GM23338 (cell line): ENCODE data around the gene PPP1R12A. TPM values are rescaled to one million over a fixed set of nuclear protein-coding genes. Genes with fewer than 3 reads are reported as not detected.

ENCODE experiments used
- ATAC-seq: fragments of 200-7000 bp; cut with Tn5 transposase; 3 replicates; pipeline ENCODE4 v1.9.1; 2020
- DNase-seq: peaks from one replicate; pipeline ENCODE4 v3.0.0-alpha.2; 2015; ENCODE audit warnings: low spot score
- H2AFZ ChIP-seq: fragments of 200-600 bp; sonication (generic); 2 replicates; pipeline ENCODE4 v1.8.0; 2016; ENCODE audit warnings: antibody characterized with exemption, mild to moderate bottlenecking, moderate library complexity
- H3F3A ChIP-seq: fragments of 200-600 bp; sonication (generic); replicated peaks from 2 replicates; pipeline ENCODE4 v1.8.0; 2017; ENCODE audit warnings: antibody characterized with exemption, mixed run types, low read depth
- H3K27ac ChIP-seq: fragments of 200-600 bp; sonication (generic); 2 replicates; pipeline ENCODE4 v1.6.1; 2016; ENCODE audit warnings: low read depth
- H3K27me3 ChIP-seq: fragments of 200-600 bp; sonication (generic); 2 replicates; pipeline ENCODE4 v1.8.0; 2016; ENCODE audit warnings: mild to moderate bottlenecking, mixed run types, moderate library complexity; ENCODE audit not compliant: insufficient read depth
- H3K36me3 ChIP-seq: fragments of 200-600 bp; sonication (generic); 2 replicates; pipeline ENCODE4 v1.8.0; 2016; ENCODE audit warnings: mild to moderate bottlenecking; ENCODE audit not compliant: insufficient read depth
- H3K4me1 ChIP-seq: fragments of 200-600 bp; sonication (generic); 2 replicates; pipeline ENCODE4 v1.8.0; 2016; ENCODE audit warnings: mild to moderate bottlenecking, moderate library complexity; ENCODE audit not compliant: insufficient read depth
- H3K4me2 ChIP-seq: fragments of 200-600 bp; sonication (generic); 2 replicates; pipeline ENCODE4 v1.7.1; 2017; ENCODE audit warnings: mixed run types
- H3K4me3 ChIP-seq: fragments of 200-600 bp; sonication (generic); 2 replicates; pipeline ENCODE4 v1.6.1; 2016; ENCODE audit warnings: mixed run types
- H3K79me2 ChIP-seq: fragments of 200-600 bp; sonication (generic); replicated peaks from 2 replicates; pipeline ENCODE4 v1.8.0; 2017; ENCODE audit warnings: mild to moderate bottlenecking; ENCODE audit not compliant: insufficient read depth
- H3K9me2 ChIP-seq: fragments of 200-600 bp; sonication (generic); 2 replicates; pipeline ENCODE4 v1.8.0; 2017; ENCODE audit not compliant: insufficient read depth
- H4K20me1 ChIP-seq: fragments of 200-600 bp; sonication (generic); replicated peaks from 2 replicates; pipeline ENCODE4 v1.8.0; 2017; ENCODE audit warnings: mild to moderate bottlenecking; ENCODE audit not compliant: insufficient read depth
- H3K27ac Mint-ChIP-seq: 2 replicates; pipeline ENCODE4 v1.8.0; 2020; ENCODE audit warnings: inconsistent platforms, mild to moderate bottlenecking, moderate library complexity, mixed read lengths
- H3K27me3 Mint-ChIP-seq: 3 replicates; pipeline ENCODE4 v1.8.0; 2022; ENCODE audit warnings: low read depth, mild to moderate bottlenecking, moderate library complexity, mixed read lengths, inconsistent platforms; ENCODE audit not compliant: insufficient read depth, poor library complexity
- H3K36me3 Mint-ChIP-seq: 3 replicates; pipeline ENCODE4 v1.8.0; 2021; ENCODE audit warnings: low read depth, mild to moderate bottlenecking, inconsistent platforms, moderate library complexity, mixed read lengths
- H3K4me1 Mint-ChIP-seq: 3 replicates; pipeline ENCODE4 v1.8.0; 2020; ENCODE audit warnings: mild to moderate bottlenecking, inconsistent platforms, mixed read lengths
- H3K4me3 Mint-ChIP-seq: 3 replicates; pipeline ENCODE4 v1.8.0; 2021; ENCODE audit warnings: moderate library complexity, mild to moderate bottlenecking, inconsistent platforms, mixed read lengths
- H3K9me3 Mint-ChIP-seq: 3 replicates; pipeline ENCODE4 v1.8.0; 2020; ENCODE audit warnings: moderate library complexity, mild to moderate bottlenecking, inconsistent platforms, mixed read lengths
- CREB1 ChIP-seq: fragments of 250-450 bp; sonication (Bioruptor Pico); IDR thresholded peaks from 2 replicates; pipeline ENCODE4 v1.5.0; 2020; ENCODE audit warnings: low read depth, mild to moderate bottlenecking, moderate library complexity
- CTCF ChIP-seq, 2 experiments: fragments of 200-600 bp in 1 of 2; sonication (generic) in 1 of 2; conservative IDR thresholded peaks; 2 replicates each; pipeline versions ENCODE4 v1.5.1 to v1.6.1; 2016 to 2017; ENCODE audit warnings: antibody characterized with exemption in 2 of 2, low read depth in 2 of 2, mild to moderate bottlenecking in 2 of 2, moderate library complexity in 1 of 2
- ETS1 ChIP-seq: IDR thresholded peaks from 2 replicates; pipeline ENCODE4 v1.6.1; 2016; ENCODE audit warnings: antibody characterized with exemption
- EZH2 ChIP-seq: fragments of 200-600 bp; sonication (generic); IDR thresholded peaks from one replicate; pipeline ENCODE4 v1.8.0; 2017; ENCODE audit warnings: antibody characterized with exemption, mild to moderate bottlenecking, low read depth; ENCODE audit not compliant: unreplicated experiment
- EZH2phosphoT487 ChIP-seq: fragments of 200-600 bp; sonication (generic); IDR thresholded peaks from one replicate; pipeline ENCODE4 v1.8.1; 2018; ENCODE audit warnings: antibody characterized with exemption; ENCODE audit not compliant: unreplicated experiment
- JUNB ChIP-seq: IDR thresholded peaks from one replicate; pipeline ENCODE4 v1.6.1; 2016; ENCODE audit warnings: antibody characterized with exemption; ENCODE audit not compliant: unreplicated experiment
- NANOG ChIP-seq: IDR thresholded peaks from 2 replicates; pipeline ENCODE4 v1.6.1; 2016; ENCODE audit warnings: antibody characterized with exemption, borderline replicate concordance
- POLR2AphosphoS5 ChIP-seq: IDR thresholded peaks from 2 replicates; pipeline ENCODE4 v1.6.1; 2016; ENCODE audit warnings: antibody characterized with exemption, low read depth
- STAT1 ChIP-seq: IDR thresholded peaks from one replicate; pipeline ENCODE4 v1.6.1; 2016; ENCODE audit warnings: antibody characterized with exemption; ENCODE audit not compliant: unreplicated experiment
- ZNF114 ChIP-seq: fragments of 250-450 bp; sonication (Bioruptor Pico); IDR thresholded peaks from 2 replicates; pipeline ENCODE4 v1.5.0; 2020; ENCODE audit warnings: mild to moderate bottlenecking, moderate library complexity
- ZNF331 ChIP-seq: fragments of 250-450 bp; sonication (Bioruptor Pico); IDR thresholded peaks from 2 replicates; pipeline ENCODE4 v1.5.0; 2020; ENCODE audit warnings: low read depth, mild to moderate bottlenecking, moderate library complexity
- ZNF462 ChIP-seq: fragments of 250-450 bp; sonication (Bioruptor Pico); IDR thresholded peaks from 2 replicates; pipeline ENCODE4 v1.5.0; 2020; ENCODE audit warnings: mild to moderate bottlenecking, moderate library complexity
- polyA plus RNA-seq: library from polyadenylated mRNA; unstranded; fragments of >200 nt; fragmentation: Nextera tagmentation; extraction: Ambion mirVana; gene quantifications from 2 replicates; pipeline ENCODE4 v1.2.1, GENCODE V29; 2016
- total RNA-seq: library from RNA; depleted of rRNA; stranded (reverse); fragments of >200 nt; shearing (Covaris generic); gene quantifications from 2 replicates; pipeline ENCODE4 v1.2.3, GENCODE V29; 2014

Gene PPP1R12A
- total and polyA plus RNA-seq, 2 experiments from 2014 or later: 91.6 to 146 TPM

DNA sequence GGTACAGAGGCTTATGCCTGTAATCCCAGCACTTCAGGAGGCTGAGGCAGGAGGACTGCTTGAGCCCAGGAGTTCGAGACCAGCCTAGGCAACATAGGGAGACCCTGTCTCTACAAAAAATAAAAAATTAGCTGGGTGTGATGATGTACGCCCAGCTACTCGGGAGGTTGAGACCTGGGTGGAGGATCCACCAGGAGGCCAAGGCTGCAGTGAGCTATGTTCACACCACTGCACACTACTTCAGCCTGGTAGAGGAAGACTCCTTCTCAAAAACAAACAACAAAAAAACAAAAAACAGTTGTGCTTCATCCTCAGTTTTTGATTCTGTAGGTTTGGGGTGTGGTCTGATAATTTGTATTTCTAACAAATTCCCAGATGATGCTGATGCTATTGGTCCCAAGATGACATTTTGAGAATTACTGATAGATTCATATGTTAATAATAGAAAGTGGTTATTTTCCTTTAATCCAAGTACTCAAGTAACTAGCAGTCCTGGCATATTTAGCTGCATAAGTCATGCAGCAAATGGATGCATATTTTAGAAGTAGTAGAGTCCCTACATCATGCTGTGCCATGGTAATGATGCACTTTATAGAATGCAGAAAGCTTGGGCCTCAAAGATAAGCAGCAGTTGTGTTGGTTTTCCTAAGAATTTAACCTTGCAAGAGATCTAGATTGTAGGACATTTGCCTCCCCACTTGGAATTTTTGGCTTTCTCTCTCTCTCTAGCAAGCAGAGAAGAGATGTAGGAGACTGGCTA is 168.0 kb downstream of the PPP1R12A start:
- Mint-ChIP-seq H3K27ac (no peak overlapping the region), H3K4me3 (no peak overlapping the region), H3K9me3 (no peaks in the 10 kb centered on the region)

DNA sequence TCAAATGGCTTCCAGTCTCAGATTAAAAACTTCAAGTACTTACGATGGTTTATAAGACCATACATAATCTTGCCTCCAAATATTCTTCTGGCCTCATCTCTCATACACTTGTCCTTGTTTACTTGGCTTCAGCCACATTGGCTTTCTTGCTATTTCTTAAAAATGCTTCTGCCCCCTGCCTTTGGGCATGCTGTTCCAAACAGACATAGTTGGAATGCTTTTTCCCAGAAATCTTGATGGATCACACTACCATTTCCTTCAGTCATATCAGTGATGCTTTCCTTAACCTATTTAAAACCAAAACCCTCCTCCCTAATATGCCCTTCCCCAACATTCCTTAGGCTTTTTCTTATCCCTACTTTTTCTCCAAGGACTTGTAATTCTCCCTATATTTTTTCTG is 169.7 kb downstream of the PPP1R12A start:
- Mint-ChIP-seq H3K27ac (no peak overlapping the region), H3K4me3 (no peak overlapping the region), H3K36me3 (no peaks in the 10 kb centered on the region), H3K4me1 (peaks cover 5% of the 10 kb centered on the region; the same call in 2 of the 3 replicates), H3K9me3 (peaks cover under 1% of the 10 kb centered on the region; the same call in 1 of the 3 replicates), H3K27me3 (peaks cover 5% of the 10 kb centered on the region)
- no peaks in the 10 kb centered on the region for H3K79me2 ChIP-seq
- no peak for ATAC-seq
- H4K20me1 ChIP-seq: no peaks in the 10 kb centered on the region
- H3K27me3 ChIP-seq: no peaks in the 10 kb centered on the region
- DNase-seq: no peak
- no peaks in the 10 kb centered on the region for H3K4me1 ChIP-seq
- H3K9me2 ChIP-seq: no peaks in the 10 kb centered on the region
- H2AFZ ChIP-seq: no peak overlapping the region
- no peak overlapping the region for H3K4me3 ChIP-seq
- H3K4me2 ChIP-seq: no peak overlapping the region
- H3K36me3 ChIP-seq: no peaks in the 10 kb centered on the region
- H3F3A ChIP-seq: no peaks in the 10 kb centered on the region
- H3K27ac ChIP-seq: no peak overlapping the region
- TF ChIP-seq ZNF331 (no peak), JUNB (no peak), CREB1 (CRISPR knock-in tag) (no peak), STAT1 (no peak), ZNF114 (no peak), ZNF462 (CRISPR knock-in tag) (no peak), EZH2 (no peak), CTCF (conservative IDR thresholded peaks at IDR 0.05; ENCODE audit: low read depth in 2 of 2) (no peak), NANOG (no peak), EZH2phosphoT487 (no peak), ETS1 (no peak), POLR2AphosphoS5 (no peak)

More for the DNA sequence above, 168.0 kb downstream of the PPP1R12A start:
- Histone ChIP-seq H3K4me2 (no peak overlapping the region), H3K36me3 (no peaks in the 10 kb centered on the region), H3K9me2 (no peaks in the 10 kb centered on the region), H4K20me1 (no peaks in the 10 kb centered on the region), H3K27ac (no peak overlapping the region), H3F3A (no peaks in the 10 kb centered on the region), H3K27me3 (no peaks in the 10 kb centered on the region), H2AFZ (no peak overlapping the region), H3K79me2 (no peaks in the 10 kb centered on the region), H3K4me3 (no peak overlapping the region), H3K4me1 (no peaks in the 10 kb centered on the region)
- TF ChIP-seq NANOG: no peak
- TF ChIP-seq EZH2phosphoT487: no peak
- TF ChIP-seq EZH2: no peak
- H3K27me3 Mint-ChIP-seq: peaks cover 5% of the 10 kb centered on the region
- ATAC-seq: no peak; the same call in 2 of the 3 replicates
- H3K4me1 Mint-ChIP-seq: peaks cover 5% of the 10 kb centered on the region; the same call in 2 of the 3 replicates
- H3K36me3 Mint-ChIP-seq: peaks cover 3% of the 10 kb centered on the region; the same call in 2 of the 3 replicates
- no peak for DNase-seq
